Activated naive CD8-positive, alpha-beta T cell (primary cell): ENCODE measurements around the gene MYCBPAP.

Source experiments
- H3K27ac Mint-ChIP-seq: one replicate; pipeline ENCODE4 v1.8.0; 2021; ENCODE audit warnings: mixed read lengths
- H3K27me3 Mint-ChIP-seq: one replicate; pipeline ENCODE4 v1.8.0; 2021; ENCODE audit warnings: mixed read lengths
- H3K36me3 Mint-ChIP-seq: one replicate; pipeline ENCODE4 v1.8.0; 2021; ENCODE audit warnings: mixed read lengths
- H3K4me1 Mint-ChIP-seq: one replicate; pipeline ENCODE4 v1.8.0; 2021; ENCODE audit warnings: low read depth, mixed read lengths
- H3K4me3 Mint-ChIP-seq: one replicate; pipeline ENCODE4 v1.8.0; 2021; ENCODE audit warnings: mild to moderate bottlenecking, mixed read lengths
- H3K9me3 Mint-ChIP-seq: one replicate; pipeline ENCODE4 v1.8.0; 2021; ENCODE audit warnings: low read depth, mixed read lengths

The MYCBPAP gene

GRCh38 chr17:50541402-50541715, 33.1 kb downstream of the MYCBPAP start:
- H3K36me3 Mint-ChIP-seq: no peaks in the 10 kb centered on the region
- H3K4me1 Mint-ChIP-seq: peaks cover 13% of the 10 kb centered on the region
- H3K4me3 Mint-ChIP-seq: peak overlapping the region; percentile 79
- peaks cover 3% of the 10 kb centered on the region for H3K27me3 Mint-ChIP-seq
- H3K27ac Mint-ChIP-seq: no peak overlapping the region
- H3K9me3 Mint-ChIP-seq: no peaks in the 10 kb centered on the region

- H3K27ac Mint-ChIP-seq: no peak overlapping the region
- H3K27me3 Mint-ChIP-seq: peaks cover 3% of the 10 kb centered on the region
- H3K36me3 Mint-ChIP-seq: no peaks in the 10 kb centered on the region
- peak overlapping the region; percentile 79 for H3K4me3 Mint-ChIP-seq
- peaks cover 16% of the 10 kb centered on the region for H3K4me1 Mint-ChIP-seq
- no peaks in the 10 kb centered on the region for H3K9me3 Mint-ChIP-seq
These were observed 33.8 kb downstream of the MYCBPAP start for GRCh38 chr17:50541716-50542688.

GRCh38 chr17:50542795-50543774, 34.8 kb downstream of the MYCBPAP start:
- H3K27ac Mint-ChIP-seq: no peak overlapping the region
- H3K36me3 Mint-ChIP-seq: no peaks in the 10 kb centered on the region
- peaks cover 3% of the 10 kb centered on the region for H3K27me3 Mint-ChIP-seq
- peak overlapping the region; percentile 79 for H3K4me3 Mint-ChIP-seq
- H3K9me3 Mint-ChIP-seq: no peaks in the 10 kb centered on the region
- H3K4me1 Mint-ChIP-seq: peaks cover 22% of the 10 kb centered on the region

GRCh38 chr17:50544516-50544915, 36.3 kb downstream of the MYCBPAP start:
- peaks cover 22% of the 10 kb centered on the region for H3K4me1 Mint-ChIP-seq
- H3K27ac Mint-ChIP-seq: no peak overlapping the region
- H3K27me3 Mint-ChIP-seq: peaks cover 3% of the 10 kb centered on the region
- H3K4me3 Mint-ChIP-seq: peak overlapping the region; percentile 39
- no peaks in the 10 kb centered on the region for H3K9me3 Mint-ChIP-seq
- no peaks in the 10 kb centered on the region for H3K36me3 Mint-ChIP-seq

- no peak overlapping the region for H3K27ac Mint-ChIP-seq
- H3K9me3 Mint-ChIP-seq: no peaks in the 10 kb centered on the region
- no peaks in the 10 kb centered on the region for H3K36me3 Mint-ChIP-seq
- H3K27me3 Mint-ChIP-seq: peaks cover 3% of the 10 kb centered on the region
- H3K4me1 Mint-ChIP-seq: peaks cover 22% of the 10 kb centered on the region
- no peak overlapping the region for H3K4me3 Mint-ChIP-seq
These were observed 37.1 kb downstream of the MYCBPAP start for GRCh38 chr17:50545311-50545710.

GRCh38 chr17:50546701-50547034, 38.4 kb downstream of the MYCBPAP start:
- Mint-ChIP-seq H3K27me3 (peaks cover 3% of the 10 kb centered on the region), H3K27ac (no peak overlapping the region), H3K4me3 (peak overlapping the region; percentile 44), H3K4me1 (peaks cover 19% of the 10 kb centered on the region), H3K9me3 (no peaks in the 10 kb centered on the region), H3K36me3 (no peaks in the 10 kb centered on the region)

- peak within 1 kb of the TSS; percentile 84 for H3K4me3 Mint-ChIP-seq
- peaks cover 18% of the 10 kb centered on the region for H3K4me1 Mint-ChIP-seq
- H3K36me3 Mint-ChIP-seq: no peaks in the 10 kb centered on the region
- H3K9me3 Mint-ChIP-seq: no peaks in the 10 kb centered on the region
- H3K27ac Mint-ChIP-seq: peak within 1 kb of the TSS; percentile 54
- peaks cover 3% of the 10 kb centered on the region for H3K27me3 Mint-ChIP-seq
These were observed 38.9 kb downstream of the MYCBPAP start, which contains the start of gene SPATA20 for GRCh38 chr17:50547035-50547735. SPATA20 (plus strand) TSS chr17:50547174; CDS start chr17:50547209, 35 bp downstream.

- Mint-ChIP-seq H3K4me3 (peak overlapping the region; percentile 84), H3K36me3 (no peaks in the 10 kb centered on the region), H3K27ac (no peak overlapping the region), H3K27me3 (peaks cover 3% of the 10 kb centered on the region), H3K9me3 (no peaks in the 10 kb centered on the region), H3K4me1 (peaks cover 14% of the 10 kb centered on the region)
These were observed 39.5 kb downstream of the MYCBPAP start for GRCh38 chr17:50547736-50548083.

- Mint-ChIP-seq H3K4me1 (peaks cover 12% of the 10 kb centered on the region), H3K36me3 (no peaks in the 10 kb centered on the region), H3K9me3 (no peaks in the 10 kb centered on the region), H3K27ac (no peak overlapping the region), H3K27me3 (peaks cover 3% of the 10 kb centered on the region), H3K4me3 (no peak overlapping the region)
These were observed 40.6 kb downstream of the MYCBPAP start for GRCh38 chr17:50548831-50549230.

GRCh38 chr17:50549256-50549941, 41.2 kb downstream of the MYCBPAP start:
- Mint-ChIP-seq H3K27ac (no peak overlapping the region), H3K9me3 (no peaks in the 10 kb centered on the region), H3K4me3 (no peak overlapping the region), H3K36me3 (no peaks in the 10 kb centered on the region), H3K4me1 (peaks cover 12% of the 10 kb centered on the region), H3K27me3 (no peaks in the 10 kb centered on the region)

- Mint-ChIP-seq H3K4me3 (no peak overlapping the region), H3K36me3 (no peaks in the 10 kb centered on the region), H3K4me1 (peaks cover 12% of the 10 kb centered on the region), H3K9me3 (no peaks in the 10 kb centered on the region), H3K27ac (no peak overlapping the region), H3K27me3 (no peaks in the 10 kb centered on the region)
These were observed 41.7 kb downstream of the MYCBPAP start for GRCh38 chr17:50549969-50550368.

GRCh38 chr17:50550661-50551432, 42.6 kb downstream of the MYCBPAP start:
- Mint-ChIP-seq H3K36me3 (no peaks in the 10 kb centered on the region), H3K4me1 (peaks cover 12% of the 10 kb centered on the region), H3K27ac (no peak overlapping the region), H3K4me3 (no peak overlapping the region), H3K9me3 (no peaks in the 10 kb centered on the region), H3K27me3 (no peaks in the 10 kb centered on the region)

GRCh38 chr17:50551433-50551815, 43.2 kb downstream of the MYCBPAP start:
- H3K4me1 Mint-ChIP-seq: peaks cover 9% of the 10 kb centered on the region
- no peaks in the 10 kb centered on the region for H3K36me3 Mint-ChIP-seq
- no peaks in the 10 kb centered on the region for H3K27me3 Mint-ChIP-seq
- H3K27ac Mint-ChIP-seq: no peak overlapping the region
- H3K4me3 Mint-ChIP-seq: no peak overlapping the region
- H3K9me3 Mint-ChIP-seq: no peaks in the 10 kb centered on the region

GRCh38 chr17:50551884-50552283, 43.6 kb downstream of the MYCBPAP start:
- Mint-ChIP-seq H3K4me3 (no peak overlapping the region), H3K27ac (no peak overlapping the region), H3K36me3 (no peaks in the 10 kb centered on the region), H3K9me3 (no peaks in the 10 kb centered on the region), H3K4me1 (peaks cover 6% of the 10 kb centered on the region), H3K27me3 (no peaks in the 10 kb centered on the region)
